Thymus (tissue), 11 donors: Measurements from ENCODE around the gene GLYR1. TPM values are rescaled to one million over a fixed set of nuclear protein-coding genes. Genes with fewer than 3 reads are reported as not detected.

Experiments used
- DNase-seq, 9 donors: peaks; one replicate each; pipeline ENCODE4 v3.0.0-alpha.2; 2013; ENCODE audit warnings: low spot score in 9 of 9, low read depth in 6 of 9, missing footprints in 1 of 9
- H3K27ac ChIP-seq, 2 donors: one replicate each; pipeline ENCODE4 v1.5.1; 2013; ENCODE audit warnings: control low read depth in 1 of 2, low read depth in 1 of 2, low read length in 1 of 2, mild to moderate bottlenecking in 1 of 2, moderate library complexity in 1 of 2
- H3K27me3 ChIP-seq, 2 donors: one replicate each; pipeline ENCODE4 v1.5.1; 2013; ENCODE audit warnings: low read length in 1 of 2; ENCODE audit not compliant: control insufficient read depth in 2 of 2, insufficient read depth in 1 of 2
- H3K36me3 ChIP-seq, 2 donors: one replicate each; pipeline ENCODE4 v1.5.1; 2013; ENCODE audit warnings: low read length in 1 of 2, mild to moderate bottlenecking in 1 of 2, moderate library complexity in 1 of 2; ENCODE audit not compliant: control insufficient read depth in 2 of 2, insufficient read depth in 2 of 2
- H3K4me1 ChIP-seq, 2 donors: one replicate each; pipeline ENCODE4 v1.5.1; 2013; ENCODE audit warnings: low read length in 2 of 2; ENCODE audit not compliant: control insufficient read depth in 2 of 2, insufficient read depth in 2 of 2
- H3K4me3 ChIP-seq, 2 donors: one replicate each; pipeline ENCODE4 v1.5.1; 2013; ENCODE audit warnings: low read length in 2 of 2, control low read depth in 1 of 2, mild to moderate bottlenecking in 1 of 2
- H3K9me3 ChIP-seq, 2 donors: one replicate each; pipeline ENCODE4 v1.5.1; 2013; ENCODE audit warnings: low read length in 1 of 2, mild to moderate bottlenecking in 1 of 2; ENCODE audit not compliant: control insufficient read depth in 2 of 2, insufficient read depth in 1 of 2
- WGBS: extraction: QIAGEN DNeasy Blood & Tissue Kit; methylation state at CpG from one replicate; pipeline ENCODE4 v1.1.7; 2013; 5-methylcytosine and 5-hydroxymethylcytosine counted together
- polyA plus RNA-seq: library from polyadenylated mRNA; stranded (reverse); fragments of 200-250 nt; gene quantifications from one replicate; pipeline ENCODE4 v1.2.3, GENCODE V29; 2013
- total RNA-seq: library from RNA; stranded (reverse); fragments of 120-200 nt; gene quantifications from one replicate; pipeline ENCODE4 v1.2.4, GENCODE V29; 2013
- donor health status: healthy.

Gene GLYR1
- total and polyA plus RNA-seq, 2 donors: 36.4 to 59.1 TPM

DNA sequence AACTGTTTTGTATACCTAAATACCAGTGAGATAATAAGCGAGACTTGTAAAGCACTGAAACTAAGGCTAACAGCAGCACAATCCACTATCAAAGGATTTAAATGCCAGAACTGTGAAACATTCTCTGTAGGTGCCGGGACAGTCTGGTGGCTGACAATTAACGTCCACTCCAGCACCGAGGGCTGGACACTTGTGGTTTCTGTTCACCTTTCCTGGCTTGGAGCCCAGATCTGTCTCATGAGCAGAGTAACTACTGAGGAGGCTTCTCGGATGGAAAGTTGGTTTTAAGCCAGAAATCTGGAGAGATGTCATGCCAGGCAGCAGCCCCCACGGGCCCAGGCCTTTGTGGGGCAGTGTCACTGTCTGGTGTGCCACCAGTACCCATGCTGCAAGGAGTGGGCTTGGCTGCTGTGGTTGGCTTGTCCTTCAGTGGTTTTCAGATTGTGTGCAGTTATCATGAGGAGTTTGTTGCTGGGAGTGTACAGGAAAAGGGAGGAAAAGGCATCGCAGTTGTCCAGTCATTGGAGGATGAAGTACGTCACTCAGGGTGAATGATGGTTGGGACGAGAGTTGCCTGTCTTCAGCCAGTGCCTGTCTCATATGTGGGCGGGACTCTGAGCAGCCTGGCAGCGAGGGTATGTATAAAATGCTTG, 35.7 kb upstream of the GLYR1 start:
- DNase-seq: no peak
- peaks cover 77 to 82% of the 10 kb centered on the region in 2 donors for H3K36me3 ChIP-seq
- no peak overlapping the region for H3K4me3 ChIP-seq
- H3K9me3 ChIP-seq: no peaks in the 10 kb centered on the region
- no peaks in the 10 kb centered on the region for H3K27me3 ChIP-seq
- no peak overlapping the region for H3K27ac ChIP-seq
- WGBS: 95% methylated on average over 11 of the region's 11 CpGs
- H3K4me1 ChIP-seq: no peaks in the 10 kb centered on the region

GRCh38 chr16:4882000-4882632, 35.0 kb upstream of the GLYR1 start:
- Histone ChIP-seq H3K9me3 (no peaks in the 10 kb centered on the region), H3K27ac (no peak overlapping the region), H3K4me1 (no peaks in the 10 kb centered on the region), H3K4me3 (no peak overlapping the region), H3K27me3 (no peaks in the 10 kb centered on the region), H3K36me3 (peaks cover 82 to 89% of the 10 kb centered on the region in 2 donors)
- WGBS: 90% methylated on average over 14 of the region's 14 CpGs
- DNase-seq: no peak

DNA sequence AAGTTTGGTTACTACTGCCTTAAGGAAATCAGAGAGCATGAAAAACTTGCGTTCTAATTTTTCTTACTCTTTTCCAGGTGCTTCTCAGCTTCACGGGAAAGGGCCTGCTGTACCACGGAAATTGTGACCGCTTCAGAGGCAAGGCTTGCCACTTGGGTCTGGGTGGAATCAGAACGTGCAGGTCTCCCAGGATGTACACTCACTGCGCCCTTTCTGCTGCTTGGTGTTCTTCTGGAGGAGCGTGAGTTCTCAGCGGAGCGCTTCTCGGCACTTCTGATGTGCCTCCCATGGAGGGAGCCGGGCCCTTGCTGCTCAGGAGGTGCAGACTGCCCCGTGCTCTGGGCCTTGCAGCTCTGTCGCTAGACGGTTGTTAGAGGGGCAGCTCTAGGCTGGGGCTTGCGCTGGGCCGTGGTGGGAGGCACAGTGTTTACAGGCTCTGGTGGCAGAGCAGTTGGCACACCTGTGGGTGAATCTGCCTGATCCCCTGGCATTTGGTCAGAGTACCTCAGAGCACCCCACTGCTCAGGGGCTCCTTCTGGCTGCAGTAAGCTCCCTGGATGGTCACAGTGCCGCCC, 33.0 kb upstream of the GLYR1 start:
- Histone ChIP-seq H3K4me1 (no peaks in the 10 kb centered on the region), H3K9me3 (no peaks in the 10 kb centered on the region), H3K36me3 (peaks cover 89 to 92% of the 10 kb centered on the region in 2 donors), H3K4me3 (no peak overlapping the region), H3K27me3 (no peaks in the 10 kb centered on the region), H3K27ac (no peak overlapping the region)
- 98% methylated on average over 17 of the region's 17 CpGs for WGBS
- DNase-seq: no peak

GRCh38 chr16:4879049-4879448, 32.0 kb upstream of the GLYR1 start:
- WGBS: 92% methylated on average over 4 of the region's 4 CpGs

DNA sequence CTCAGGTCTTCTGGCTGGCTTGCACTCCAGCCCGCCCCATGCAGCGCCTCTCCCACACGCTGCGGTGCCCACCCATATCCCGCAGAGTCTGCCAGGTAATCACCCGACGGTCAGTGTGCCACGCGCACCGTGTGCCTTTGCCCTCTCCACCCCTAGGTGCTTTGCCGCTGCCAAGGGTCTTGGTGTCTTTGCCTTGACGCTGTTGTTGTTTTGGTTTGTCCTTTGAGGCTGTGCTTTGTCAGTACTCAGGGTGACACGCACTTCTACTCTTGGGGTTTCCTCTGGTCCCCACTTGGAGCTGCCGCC, 30.2 kb upstream of the GLYR1 start:
- 98% methylated on average over 14 of the region's 14 CpGs for WGBS
- Histone ChIP-seq H3K27me3 (no peaks in the 10 kb centered on the region), H3K27ac (no peak overlapping the region), H3K36me3 (peaks cover 92% of the 10 kb centered on the region in 2 donors), H3K4me1 (no peaks in the 10 kb centered on the region), H3K4me3 (no peak overlapping the region), H3K9me3 (no peaks in the 10 kb centered on the region)
- DNase-seq: no peak

More at GRCh38 chr16:4879049-4879448, 32.0 kb upstream of the GLYR1 start:
- Histone ChIP-seq H3K27ac (no peak overlapping the region), H3K27me3 (no peaks in the 10 kb centered on the region), H3K9me3 (no peaks in the 10 kb centered on the region), H3K4me3 (no peak overlapping the region), H3K36me3 (peaks cover 90 to 92% of the 10 kb centered on the region in 2 donors), H3K4me1 (no peaks in the 10 kb centered on the region)
- no peak for DNase-seq

- H3K4me1 ChIP-seq: no peaks in the 10 kb centered on the region
- no peak for DNase-seq
- H3K36me3 ChIP-seq: peaks cover 91 to 94% of the 10 kb centered on the region in 2 donors
- H3K9me3 ChIP-seq: no peaks in the 10 kb centered on the region
- no peak overlapping the region for H3K4me3 ChIP-seq
- 97% methylated on average over 11 of the region's 11 CpGs for WGBS
- H3K27ac ChIP-seq: no peak overlapping the region
- H3K27me3 ChIP-seq: no peaks in the 10 kb centered on the region
Observed at GRCh38 chr16:4876646-4877379, 29.7 kb upstream of the GLYR1 start.

DNA sequence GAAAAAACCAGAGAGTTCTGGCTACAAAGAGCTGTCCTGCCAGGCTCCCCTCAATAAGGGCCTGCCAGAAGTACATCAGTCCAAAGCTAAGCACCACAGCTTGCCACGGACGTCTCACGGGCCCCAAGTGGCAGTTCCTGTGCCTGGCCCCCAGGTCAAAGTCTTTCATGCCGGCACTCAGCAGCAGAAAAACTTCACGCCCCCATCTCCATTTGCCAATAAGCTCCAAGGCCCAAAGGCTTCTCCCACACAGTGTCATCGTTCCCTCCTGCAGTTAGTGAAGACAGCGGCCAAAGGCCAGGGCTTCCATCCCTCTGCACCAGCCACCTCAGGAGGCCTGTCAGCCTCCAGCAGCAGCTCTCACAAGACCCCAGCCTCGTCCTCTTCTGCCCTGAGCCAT, 27.6 kb upstream of the GLYR1 start:
- 97% methylated on average over 8 of the region's 8 CpGs for WGBS
- Histone ChIP-seq H3K4me1 (no peaks in the 10 kb centered on the region), H3K27me3 (no peaks in the 10 kb centered on the region), H3K9me3 (no peaks in the 10 kb centered on the region), H3K4me3 (no peak overlapping the region), H3K36me3 (peaks cover 91 to 92% of the 10 kb centered on the region in 2 donors), H3K27ac (no peak overlapping the region)
- DNase-seq: no peak

- Histone ChIP-seq H3K9me3 (no peaks in the 10 kb centered on the region), H3K4me1 (no peaks in the 10 kb centered on the region), H3K27ac (no peak overlapping the region), H3K36me3 (peaks cover 90% of the 10 kb centered on the region in 2 donors), H3K27me3 (no peaks in the 10 kb centered on the region), H3K4me3 (no peak overlapping the region)
- no peak for DNase-seq
- 95% methylated on average over 3 of the region's 3 CpGs for WGBS
Observed at GRCh38 chr16:4873091-4873490, 26.0 kb upstream of the GLYR1 start.

DNA sequence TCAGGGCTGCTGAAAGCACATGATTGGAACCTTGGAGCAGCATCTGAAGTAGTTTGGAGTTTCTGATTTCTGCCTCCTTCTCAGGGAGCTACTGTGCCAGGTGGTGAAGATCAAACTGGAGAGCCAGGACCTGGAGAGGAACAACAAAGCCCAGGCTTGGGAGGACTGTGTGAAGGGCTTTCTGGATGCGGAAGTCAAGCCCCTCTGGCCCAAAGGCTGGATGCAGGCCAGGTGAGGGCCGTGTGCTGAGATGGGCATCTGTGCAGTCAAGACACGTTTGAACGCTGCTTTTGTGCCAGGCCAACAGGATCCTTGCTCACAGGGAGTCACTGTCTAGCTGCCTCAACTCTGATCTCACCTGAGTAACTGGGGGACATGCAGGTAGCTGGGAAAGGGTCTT, 24.0 kb upstream of the GLYR1 start:
- no peak for DNase-seq
- no peak overlapping the region for H3K4me3 ChIP-seq
- H3K9me3 ChIP-seq: no peaks in the 10 kb centered on the region
- no peaks in the 10 kb centered on the region for H3K4me1 ChIP-seq
- H3K36me3 ChIP-seq: peaks cover 70 to 77% of the 10 kb centered on the region in 2 donors
- WGBS: 97% methylated on average over 4 of the region's 4 CpGs
- no peak overlapping the region for H3K27ac ChIP-seq
- no peaks in the 10 kb centered on the region for H3K27me3 ChIP-seq
